GM11168 (cell line): ENCODE measurements around the gene NDC80.

Source experiments
- in situ Hi-C: fragments of 300-500 bp; cut with MboI; formaldehyde crosslinking; loops from one replicate; pipeline ENCODE4 v1.12.0; 2022; ENCODE audit warnings: low sequenced_read_pairs; ENCODE audit not compliant: unreplicated experiment

Gene NDC80

GRCh38 chr18:2551425-2551824 lies 19.9 kb upstream of the NDC80 start:
- in situ Hi-C loops = no loop called here

GRCh38 chr18:2554696-2555095 lies 16.7 kb upstream of the NDC80 start:
- in situ Hi-C loops = no loop called here

- in situ Hi-C loops = no loop called here
Observed at GRCh38 chr18:2555895-2556294, 15.5 kb upstream of the NDC80 start.

- in situ Hi-C loops = no loop called here
Observed at GRCh38 chr18:2557536-2557935, 13.8 kb upstream of the NDC80 start.

GRCh38 chr18:2559249-2559648 lies 12.1 kb upstream of the NDC80 start:
- in situ Hi-C loops = no loop called here

GRCh38 chr18:2564373-2564772 lies 7.0 kb upstream of the NDC80 start:
- in situ Hi-C loops = no loop called here

GRCh38 chr18:2568129-2568528 lies 3.2 kb upstream of the NDC80 start:
- in situ Hi-C loops = no loop called here

- in situ Hi-C loops = no loop called here
Observed at GRCh38 chr18:2568605-2569004, 2.8 kb upstream of the NDC80 start.

- in situ Hi-C loops = no loop called here
Observed at GRCh38 chr18:2569338-2570207, 1.8 kb upstream of the NDC80 start.

- in situ Hi-C loops = no loop called here
Observed at GRCh38 chr18:2570772-2571199, 571 bp upstream of the NDC80 start.

GRCh38 chr18:2572171-2572569 lies 813 bp downstream of the NDC80 start:
- in situ Hi-C loops = no loop called here

GRCh38 chr18:2572892-2573291 lies 1.5 kb downstream of the NDC80 start:
- in situ Hi-C loops = no loop called here

- in situ Hi-C loops = no loop called here
Observed at GRCh38 chr18:2573408-2573807, 2.1 kb downstream of the NDC80 start.

GRCh38 chr18:2587788-2588187 lies 16.4 kb downstream of the NDC80 start:
- in situ Hi-C loops = loop anchor here (25.0 kb wide), 1 partner anchor 650 kb away; the partner anchor contains the start of gene MYL12A

GRCh38 chr18:2588666-2589344 lies 17.4 kb downstream of the NDC80 start:
- in situ Hi-C loops = loop anchor here (25.0 kb wide), 1 partner anchor 648 kb away; the partner anchor contains the start of gene MYL12A

- in situ Hi-C loops = loop anchor here (25.0 kb wide), 1 partner anchor 648 kb away; the partner anchor contains the start of gene MYL12A
Observed at GRCh38 chr18:2589345-2590068, 18.1 kb downstream of the NDC80 start.

- in situ Hi-C loops = loop anchor here (25.0 kb wide), 1 partner anchor 647 kb away; the partner anchor contains the start of gene MYL12A
Observed at GRCh38 chr18:2590303-2590702, 18.9 kb downstream of the NDC80 start.

- in situ Hi-C loops = loop anchor here (25.0 kb wide), 1 partner anchor 640 kb away; the partner anchor contains the start of gene MYL12A
Observed at GRCh38 chr18:2597639-2598038, 26.3 kb downstream of the NDC80 start.

- in situ Hi-C loops = no loop called here
Observed at GRCh38 chr18:2602844-2603243, 31.5 kb downstream of the NDC80 start.

- in situ Hi-C loops = no loop called here
Observed at GRCh38 chr18:2606335-2606734, 35.0 kb downstream of the NDC80 start.
